Measurements from ENCODE around the gene BOC.
"Not testable (repeated sequence)": the region's sequence is repeated elsewhere in the genome, so short reads cannot be mapped to it uniquely, and the experiment has no call there.

The BOC gene, protein sequence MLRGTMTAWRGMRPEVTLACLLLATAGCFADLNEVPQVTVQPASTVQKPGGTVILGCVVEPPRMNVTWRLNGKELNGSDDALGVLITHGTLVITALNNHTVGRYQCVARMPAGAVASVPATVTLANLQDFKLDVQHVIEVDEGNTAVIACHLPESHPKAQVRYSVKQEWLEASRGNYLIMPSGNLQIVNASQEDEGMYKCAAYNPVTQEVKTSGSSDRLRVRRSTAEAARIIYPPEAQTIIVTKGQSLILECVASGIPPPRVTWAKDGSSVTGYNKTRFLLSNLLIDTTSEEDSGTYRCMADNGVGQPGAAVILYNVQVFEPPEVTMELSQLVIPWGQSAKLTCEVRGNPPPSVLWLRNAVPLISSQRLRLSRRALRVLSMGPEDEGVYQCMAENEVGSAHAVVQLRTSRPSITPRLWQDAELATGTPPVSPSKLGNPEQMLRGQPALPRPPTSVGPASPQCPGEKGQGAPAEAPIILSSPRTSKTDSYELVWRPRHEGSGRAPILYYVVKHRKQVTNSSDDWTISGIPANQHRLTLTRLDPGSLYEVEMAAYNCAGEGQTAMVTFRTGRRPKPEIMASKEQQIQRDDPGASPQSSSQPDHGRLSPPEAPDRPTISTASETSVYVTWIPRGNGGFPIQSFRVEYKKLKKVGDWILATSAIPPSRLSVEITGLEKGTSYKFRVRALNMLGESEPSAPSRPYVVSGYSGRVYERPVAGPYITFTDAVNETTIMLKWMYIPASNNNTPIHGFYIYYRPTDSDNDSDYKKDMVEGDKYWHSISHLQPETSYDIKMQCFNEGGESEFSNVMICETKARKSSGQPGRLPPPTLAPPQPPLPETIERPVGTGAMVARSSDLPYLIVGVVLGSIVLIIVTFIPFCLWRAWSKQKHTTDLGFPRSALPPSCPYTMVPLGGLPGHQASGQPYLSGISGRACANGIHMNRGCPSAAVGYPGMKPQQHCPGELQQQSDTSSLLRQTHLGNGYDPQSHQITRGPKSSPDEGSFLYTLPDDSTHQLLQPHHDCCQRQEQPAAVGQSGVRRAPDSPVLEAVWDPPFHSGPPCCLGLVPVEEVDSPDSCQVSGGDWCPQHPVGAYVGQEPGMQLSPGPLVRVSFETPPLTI
- total RNA-seq, result 0 to 0.72 (median 0.24) reads per million in 4 experiments

DNA sequence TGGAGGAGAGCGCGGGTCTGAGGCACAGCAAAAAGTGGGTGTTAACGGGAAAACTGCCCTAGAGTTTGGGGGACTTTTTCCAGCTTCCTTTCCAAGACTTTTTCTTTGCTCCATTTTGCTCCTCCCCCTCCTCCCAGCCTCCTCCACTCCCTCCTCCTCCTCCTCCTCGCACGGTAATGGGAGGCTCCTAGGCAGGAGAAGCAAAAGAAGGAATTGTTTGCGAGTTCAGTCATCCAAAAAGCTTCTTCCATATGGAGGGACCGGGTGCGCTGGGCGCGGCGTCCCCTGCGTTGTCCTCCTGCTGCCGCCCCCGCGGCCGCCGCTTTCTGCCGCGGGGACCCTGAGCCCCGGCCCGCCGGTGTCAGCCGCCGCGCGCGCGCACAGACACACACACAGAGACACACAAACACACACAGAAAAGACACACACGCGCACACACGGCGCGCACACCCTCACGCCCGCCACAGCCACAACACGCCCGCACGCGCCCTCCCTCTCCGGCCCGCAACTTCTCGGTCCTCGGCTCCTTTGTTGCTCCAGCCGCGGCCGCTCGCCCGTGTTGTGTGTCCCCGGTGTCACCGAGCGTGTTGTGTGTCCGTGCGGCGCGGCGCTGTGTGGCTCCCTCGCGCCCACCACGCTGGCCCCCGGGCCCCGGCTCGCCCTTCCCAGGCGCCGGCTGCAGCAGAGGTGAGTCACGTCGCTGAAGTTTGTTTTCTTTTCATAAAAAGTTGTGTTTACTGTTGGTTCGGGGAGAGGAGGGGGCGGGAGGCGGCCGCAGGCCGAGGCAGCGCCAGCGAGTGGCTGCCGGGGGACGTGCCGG, at the start of gene BOC:
Gene BOC, plus strand, starts transcription at position 228 of the 820 bp plus-strand sequence. CDS start 38,246 bp downstream, outside the sequence.
- DNase-seq, result no peak

DNA sequence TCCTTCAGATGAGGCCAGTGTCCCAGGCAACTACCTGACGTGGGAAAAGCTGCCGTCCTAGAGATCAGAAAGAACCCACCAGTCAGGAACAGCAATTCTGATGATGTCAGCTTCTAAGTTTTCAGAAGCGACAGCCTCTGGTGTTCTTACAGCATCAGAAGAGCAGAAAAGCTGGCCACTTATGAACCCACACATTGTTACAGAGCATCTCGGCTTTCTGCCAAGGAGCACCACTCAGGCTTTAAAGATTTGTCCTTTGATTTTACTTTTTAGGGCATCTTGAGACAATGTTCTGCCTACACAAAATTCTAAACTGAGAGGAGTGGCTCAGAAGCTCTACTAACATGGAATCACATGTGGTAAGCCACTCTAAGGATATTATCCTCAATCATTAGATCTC, 49.7 kb upstream of the BOC start:
- no peak for DNase-seq

DNA sequence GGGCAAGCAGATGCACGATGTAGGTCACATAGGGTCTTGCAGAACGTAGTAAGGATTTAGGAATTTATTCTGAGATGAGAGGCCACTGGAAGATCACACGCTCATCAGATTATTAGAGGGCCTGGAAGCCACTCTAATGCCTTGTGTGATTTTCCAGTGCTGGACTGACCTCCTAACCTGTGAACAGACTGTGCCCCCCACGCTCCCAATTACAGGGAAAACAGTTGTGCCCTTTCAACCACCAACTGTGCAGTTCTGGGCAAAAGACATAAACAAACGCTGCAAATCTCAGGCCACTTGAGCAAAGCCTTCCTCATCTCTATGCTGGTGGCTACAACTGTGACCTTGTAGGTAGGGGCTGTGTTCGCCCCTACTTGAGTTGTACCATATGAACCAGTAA, 48.2 kb upstream of the BOC start:
- DNase-seq, result no peak

DNA sequence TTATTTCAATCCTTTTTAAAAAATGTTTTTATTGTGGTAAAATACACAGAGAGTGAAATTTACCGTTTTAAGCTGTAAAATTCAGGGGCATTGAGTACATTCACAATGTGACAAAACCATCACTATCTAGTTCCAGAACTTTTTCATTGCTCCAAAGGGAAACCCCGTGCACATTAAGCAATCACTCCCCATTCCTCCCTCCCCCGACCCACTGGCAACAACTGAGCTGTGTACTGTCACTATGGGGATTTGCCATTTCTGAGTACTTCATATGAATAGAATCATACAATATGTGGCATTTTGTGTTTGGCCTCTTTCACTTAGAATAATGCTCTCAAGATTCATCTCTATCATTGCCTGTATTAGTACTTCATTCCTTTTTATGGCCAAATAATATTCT, 45.5 kb upstream of the BOC start:
- DNase-seq, result no peak

DNA sequence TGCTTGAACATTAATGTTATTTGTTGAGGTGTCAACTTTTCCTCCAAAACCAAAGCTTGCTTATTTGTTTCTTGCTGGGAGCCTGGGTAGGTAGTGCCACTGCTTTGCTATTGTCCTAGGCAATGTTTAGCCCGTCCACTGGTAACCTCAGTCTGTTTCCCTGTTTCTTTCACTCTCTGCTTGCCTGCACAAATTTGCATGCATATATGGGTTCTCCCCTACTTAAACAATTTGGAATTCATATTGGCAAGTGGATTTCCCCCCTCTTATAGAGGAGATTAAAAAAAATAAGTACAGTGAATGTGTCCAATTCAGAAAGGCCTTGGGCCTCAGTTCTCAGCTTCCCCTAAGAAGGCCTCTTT, 45.0 kb upstream of the BOC start:
- no peak for DNase-seq

DNA sequence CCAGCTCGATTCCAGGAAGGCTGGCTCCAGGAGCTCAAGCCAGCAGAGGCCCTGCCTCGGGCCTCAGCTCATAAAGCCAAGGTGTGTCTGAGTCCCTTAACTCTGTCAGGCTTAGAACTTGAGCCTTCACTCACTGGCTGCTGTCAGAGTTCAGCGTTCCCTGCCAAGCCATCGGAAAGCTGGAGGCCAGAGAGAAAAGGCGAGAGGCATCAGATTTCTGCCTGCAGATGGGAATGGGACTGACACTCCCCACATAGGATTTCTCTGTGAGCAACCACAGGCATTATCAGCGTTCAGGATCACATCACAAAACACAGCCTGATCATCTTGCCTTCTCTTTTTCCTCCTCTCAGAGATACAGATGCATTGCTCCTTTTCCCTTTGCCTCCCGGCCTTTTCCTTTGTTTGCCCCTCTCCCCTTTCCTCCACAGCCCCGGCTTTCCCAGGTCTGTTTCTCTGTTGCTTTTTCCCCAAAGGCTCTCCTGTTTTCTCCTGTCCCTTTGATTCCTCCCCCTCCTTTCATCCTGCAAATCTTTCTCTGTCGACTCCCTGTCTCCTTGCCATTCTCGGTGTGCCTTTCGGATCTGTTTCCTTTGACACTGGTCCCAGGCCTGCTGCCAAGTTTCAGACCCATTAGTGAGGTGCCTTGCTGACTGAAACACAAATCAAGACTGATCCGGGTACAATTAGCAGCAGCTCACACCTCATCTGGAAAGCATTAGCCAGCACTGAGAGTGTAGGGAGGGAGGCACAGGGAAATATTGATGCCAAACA, 44.5 kb upstream of the BOC start:
- DNase-seq, result no peak

DNA sequence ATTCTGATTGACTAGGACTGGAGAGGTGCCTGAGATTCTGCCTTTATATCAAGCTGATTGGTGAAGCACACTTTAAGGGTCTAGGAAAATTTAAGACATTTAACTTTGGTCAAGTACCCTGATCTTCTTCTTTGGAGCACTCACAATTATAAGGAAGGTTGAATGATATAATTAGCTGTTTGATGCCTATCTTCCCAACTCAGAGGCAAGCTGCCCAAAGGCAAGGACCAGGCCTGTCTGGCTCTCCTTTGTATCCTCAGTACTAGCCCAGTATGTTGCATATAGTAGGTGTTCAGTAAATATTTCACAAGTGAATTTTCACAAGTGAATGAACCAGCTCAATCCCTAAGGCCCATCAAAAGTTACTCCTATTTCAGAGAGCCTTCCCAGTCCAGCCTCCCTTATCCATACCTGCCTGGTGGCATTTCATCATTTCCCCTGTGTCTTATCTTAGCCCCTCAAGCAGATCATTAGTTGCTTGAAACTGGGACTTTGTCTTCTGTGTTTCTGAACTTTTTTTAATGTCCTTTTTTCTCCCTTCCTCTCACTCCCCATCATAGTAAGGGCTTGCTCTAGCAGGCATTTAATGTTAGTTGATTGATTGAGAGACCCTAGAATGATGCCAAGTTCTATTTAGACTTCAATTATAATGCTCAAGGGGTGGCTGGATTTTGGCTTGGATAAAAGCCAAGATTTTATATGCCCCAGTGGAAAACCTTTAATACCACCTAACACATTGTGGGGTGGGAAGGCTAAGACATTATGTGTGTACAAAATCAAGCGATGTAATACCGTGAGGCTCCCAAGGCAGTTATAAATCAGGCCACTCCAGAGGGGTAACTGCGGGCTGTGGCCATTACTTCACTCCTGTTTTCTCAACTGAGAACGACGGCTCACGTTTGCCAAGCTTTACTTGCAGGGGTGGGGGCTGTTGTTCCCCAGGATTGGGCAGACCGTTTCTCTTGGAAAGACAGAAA, 43.2 kb upstream of the BOC start:
- DNase-seq, result no peak

DNA sequence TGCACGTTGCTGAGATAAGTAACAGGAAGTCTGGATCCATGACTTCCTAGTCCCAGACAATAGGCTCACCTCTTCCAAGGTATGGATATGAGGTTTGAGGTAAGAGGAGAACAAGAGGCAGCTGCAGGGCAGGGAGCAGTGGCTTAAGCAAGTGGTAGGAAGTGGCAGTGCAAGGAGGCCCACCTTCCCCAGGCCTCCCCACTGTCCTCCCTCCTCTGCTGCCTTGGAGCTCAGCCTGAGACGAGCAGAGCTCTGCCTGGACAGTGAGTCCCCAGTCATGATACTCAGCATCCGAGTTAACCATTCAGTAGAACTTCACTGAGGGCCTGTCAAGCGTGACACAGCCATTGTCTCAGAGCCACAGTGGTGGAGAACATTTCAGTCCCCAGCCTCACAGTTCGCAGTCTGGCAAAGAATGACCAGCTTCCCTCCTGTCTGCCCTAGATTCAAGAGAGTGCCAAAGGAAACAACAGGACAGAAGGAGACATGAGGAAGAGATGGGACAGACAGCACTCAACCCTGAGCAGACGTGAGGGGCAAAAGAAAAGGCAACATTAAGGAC, 41.4 kb upstream of the BOC start:
- no peak for DNase-seq

DNA sequence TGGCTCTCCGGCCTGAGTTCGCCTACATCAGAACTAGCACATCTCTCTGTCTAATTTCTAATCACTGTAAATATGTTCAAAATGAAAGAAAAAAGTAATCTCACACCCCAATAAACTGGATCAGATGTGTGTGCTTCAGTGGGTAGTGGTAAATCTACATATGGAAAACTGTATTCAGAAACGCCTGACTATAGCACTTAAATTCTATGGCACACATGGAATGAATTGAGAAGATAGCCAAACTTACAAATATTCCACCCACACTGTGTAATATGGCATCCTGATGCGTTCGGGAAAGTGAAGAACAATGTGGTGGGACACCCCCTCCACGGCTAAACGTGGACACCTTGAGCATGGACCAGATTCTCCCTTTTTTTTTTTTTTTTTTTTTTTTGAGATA, 40.6 kb upstream of the BOC start:
- DNase-seq, result no peak

DNA sequence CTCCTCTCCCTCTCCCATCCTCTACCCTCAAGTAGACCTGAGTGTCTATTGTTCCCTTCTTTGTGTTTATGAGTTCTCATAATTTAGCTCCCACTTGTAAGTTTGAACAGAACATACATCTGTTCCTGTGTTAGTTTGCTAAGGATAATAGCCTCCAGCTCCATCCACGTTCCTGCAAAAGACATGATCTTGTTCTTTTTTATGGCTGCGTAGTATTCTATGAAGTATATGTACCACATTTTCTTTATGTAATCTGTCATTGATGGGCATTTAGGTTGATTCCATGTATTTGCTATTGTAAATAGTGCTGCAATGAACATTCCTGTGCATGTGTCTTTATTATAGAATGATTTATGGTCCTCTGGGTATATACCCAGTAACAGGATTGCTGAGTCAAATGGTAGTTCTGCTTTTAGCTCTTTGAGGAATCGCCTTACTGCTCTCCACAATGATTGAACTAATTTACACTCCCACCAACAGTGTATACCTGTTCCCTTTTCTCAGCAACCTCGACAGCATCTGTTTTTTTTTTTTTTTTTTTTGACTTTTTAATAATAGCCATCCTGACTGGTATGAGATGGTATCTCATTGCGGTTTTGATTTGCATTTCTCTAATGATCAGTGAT, 39.6 kb upstream of the BOC start:
- DNase-seq, result not testable (repeated sequence)

DNA sequence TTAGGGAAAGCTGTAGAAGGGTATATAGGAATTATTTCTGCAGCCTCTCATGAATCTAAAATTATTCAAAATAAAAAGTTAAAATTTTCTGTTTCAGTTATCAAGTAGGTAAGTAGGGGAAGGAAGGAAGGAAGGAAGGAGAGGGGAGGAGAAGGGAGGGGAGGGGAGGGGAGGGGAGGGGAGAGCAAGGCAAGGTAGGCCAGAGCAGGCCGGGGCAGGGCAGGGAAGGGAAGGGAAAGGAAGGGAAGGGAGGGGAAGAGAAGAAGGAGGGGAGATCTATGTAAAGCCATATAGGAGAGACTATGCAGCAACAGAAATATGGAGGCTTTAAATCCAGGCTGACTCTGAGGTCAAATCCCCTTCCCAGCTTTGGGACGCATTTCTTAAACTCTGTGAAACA, 38.3 kb upstream of the BOC start:
- DNase-seq, result no peak

DNA sequence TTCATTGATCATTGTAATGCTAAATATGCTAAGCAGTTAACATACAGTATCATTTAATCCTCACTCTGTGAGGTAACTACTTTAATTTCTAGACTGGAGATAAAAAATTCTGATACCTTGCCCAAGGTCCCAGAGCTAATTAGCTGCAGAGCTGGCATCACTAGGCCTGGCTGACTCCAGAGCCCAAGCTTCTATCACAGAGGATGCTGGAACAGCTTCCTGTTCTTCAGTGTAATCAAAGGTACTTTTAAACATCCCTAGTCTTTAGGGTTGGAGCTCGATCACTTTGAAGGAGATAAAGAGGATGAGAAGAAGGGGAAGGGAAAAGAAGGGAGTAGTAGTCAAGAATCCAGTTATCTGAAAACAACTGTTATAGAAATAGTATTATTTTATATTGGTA, 37.1 kb upstream of the BOC start:
- DNase-seq, result no peak

DNA sequence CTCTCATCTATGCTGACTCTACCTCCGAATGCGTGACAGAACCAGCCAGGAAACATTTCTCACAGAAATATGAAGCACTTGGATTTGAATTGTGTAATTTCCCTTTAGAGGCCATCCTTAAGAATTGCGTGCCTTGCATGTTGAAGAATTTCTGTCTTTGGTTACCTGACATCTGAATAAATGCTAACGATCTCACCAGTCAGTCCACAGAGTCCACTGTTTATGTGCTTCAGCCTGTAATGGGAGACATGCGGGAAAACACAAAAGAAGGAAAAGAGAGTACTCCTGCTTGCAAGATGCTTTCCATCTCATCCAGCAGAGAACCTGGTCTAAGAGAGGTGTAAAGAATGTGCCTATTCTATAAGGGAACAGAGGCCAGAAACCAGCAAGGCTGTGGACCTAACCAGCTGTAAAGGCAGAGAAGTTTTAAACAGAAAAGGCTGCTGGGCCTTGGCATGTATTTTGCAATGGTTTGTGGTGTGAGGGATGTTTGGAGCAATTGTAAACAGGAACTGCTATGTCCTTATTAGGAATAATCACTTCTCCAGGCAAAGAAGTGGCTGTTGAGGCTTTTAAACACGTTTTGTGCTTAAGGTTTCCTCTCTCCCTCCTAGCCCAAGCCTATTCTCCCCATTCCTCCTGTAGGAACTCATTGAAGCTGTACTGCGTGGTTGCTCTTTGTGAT, 36.4 kb upstream of the BOC start:
- no peak for DNase-seq

DNA sequence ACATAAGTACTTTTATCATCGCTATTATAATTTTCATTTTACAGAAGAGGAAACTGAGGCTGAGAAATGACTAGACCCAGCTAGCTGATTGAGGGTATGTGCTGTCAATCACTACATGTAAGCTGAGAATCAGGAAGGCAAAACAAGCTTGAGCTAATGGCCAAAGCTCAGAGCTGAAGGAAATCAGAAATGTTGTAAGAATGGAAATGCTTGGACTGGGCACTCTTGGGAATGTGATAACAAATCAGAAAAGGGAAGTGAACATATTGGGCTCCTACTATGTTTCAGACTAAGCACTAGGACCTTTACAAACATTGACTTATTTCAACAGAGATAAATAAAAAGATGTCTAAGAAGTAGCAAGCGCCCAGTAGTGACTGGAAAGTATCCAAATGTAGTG, 33.8 kb upstream of the BOC start:
- no peak for DNase-seq

DNA sequence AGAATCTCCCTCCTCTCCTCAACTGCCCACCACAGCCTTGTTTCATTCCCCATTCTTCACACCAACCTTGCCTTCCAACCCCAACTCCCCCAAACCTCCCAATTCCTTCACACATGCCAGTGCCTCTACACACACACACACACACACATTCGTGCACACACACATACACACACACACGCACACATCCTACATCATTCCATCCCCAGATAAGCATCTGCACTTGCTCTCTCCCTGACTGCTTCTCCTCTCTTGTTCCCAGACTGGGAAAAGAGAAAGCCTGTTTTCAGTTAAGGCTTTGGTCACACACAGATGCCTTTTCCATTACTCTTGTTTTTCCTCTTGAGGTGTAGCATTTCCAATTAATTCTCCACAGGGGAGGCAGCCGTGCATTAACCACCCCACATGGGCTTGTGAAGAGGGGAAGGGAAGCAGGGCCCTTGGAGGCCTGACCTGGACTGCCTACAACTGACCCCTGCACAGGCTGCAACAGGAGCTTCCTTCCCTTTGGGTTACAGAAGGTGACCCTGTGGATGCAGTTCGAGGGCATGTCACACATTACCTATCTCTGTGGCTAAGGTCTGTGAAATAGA, 32.0 kb upstream of the BOC start:
- no peak for DNase-seq

DNA sequence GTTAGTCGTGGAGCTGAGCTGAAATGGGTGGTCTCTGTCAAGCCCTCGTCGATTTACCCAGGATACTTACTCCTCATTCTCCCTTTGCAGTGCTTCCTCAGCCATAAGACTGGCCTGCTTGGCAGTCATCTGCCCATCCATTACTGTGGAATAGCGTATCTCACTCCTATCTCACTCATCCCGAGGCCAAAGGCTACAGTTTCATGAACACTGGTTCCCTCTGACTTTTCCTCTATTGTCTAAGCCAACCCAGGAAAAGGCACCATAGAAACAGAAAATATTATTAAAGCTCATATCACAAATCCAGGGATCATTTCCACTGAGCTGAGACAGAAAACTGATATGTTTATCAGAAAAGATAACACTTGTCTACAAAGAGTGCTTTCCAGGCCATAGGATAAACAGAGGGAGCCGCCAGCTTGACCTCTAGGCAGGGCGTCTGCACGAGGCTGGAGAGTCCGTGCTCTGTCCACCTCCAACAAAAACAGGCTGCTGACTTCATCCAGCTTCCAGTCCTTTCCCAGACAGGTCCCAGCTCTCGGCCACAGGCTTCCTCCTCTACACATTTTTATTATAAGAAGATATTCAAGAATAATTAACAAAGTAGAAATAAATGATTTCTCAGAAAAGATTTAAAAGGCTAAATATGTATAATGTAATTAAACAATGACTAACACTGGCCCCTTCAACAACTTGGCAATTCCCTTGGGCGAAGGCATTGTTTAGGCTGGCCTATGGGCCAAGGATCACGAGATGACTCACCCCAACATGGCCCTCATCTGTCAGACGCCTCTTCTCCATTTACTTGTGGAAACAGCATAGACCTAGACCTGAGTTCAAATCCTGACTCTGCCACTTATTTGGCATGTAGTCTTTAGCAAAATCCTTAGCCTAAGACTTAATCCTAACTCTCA, 27.4 kb upstream of the BOC start:
- no peak for DNase-seq

DNA sequence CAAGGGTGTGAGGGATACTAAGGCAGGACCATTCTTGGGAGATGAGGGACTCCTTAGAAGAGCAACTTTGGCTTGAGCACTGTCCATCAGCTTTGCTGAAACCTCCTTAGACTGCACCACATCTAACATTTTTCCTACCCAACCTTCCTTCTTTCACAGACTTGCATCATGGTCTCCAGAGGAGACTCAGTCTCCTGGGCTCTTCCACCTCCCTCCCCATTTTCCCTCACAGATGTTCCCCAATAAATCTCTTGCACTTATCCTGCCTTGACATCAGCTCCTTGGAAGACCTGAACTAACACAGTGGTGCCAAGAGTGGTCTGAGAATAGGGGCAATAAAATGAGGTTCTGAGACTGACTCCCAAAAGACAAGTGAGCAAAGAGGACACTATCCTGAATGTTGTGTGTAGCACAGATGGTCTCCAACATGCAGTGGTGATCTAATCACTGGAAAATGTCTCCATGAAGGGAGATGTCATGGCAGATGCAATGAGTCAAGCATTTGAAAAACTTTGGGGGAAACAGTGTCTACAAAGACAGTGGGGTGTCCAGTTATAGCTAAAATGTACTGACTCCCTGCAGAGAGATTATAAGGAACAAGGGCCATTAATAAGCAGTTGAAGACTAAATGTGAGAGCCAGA, 26.0 kb upstream of the BOC start:
- DNase-seq, result no peak
